Loucy (cell line): Measurements from ENCODE around the gene P2RX2.

Source experiments
- CTCF ChIP-seq: fragments of 200-600 bp; sonication (generic); conservative IDR thresholded peaks from 2 replicates; pipeline ENCODE4 v1.5.1; 2014; ENCODE audit warnings: mild to moderate bottlenecking, antibody characterized with exemption, low read length
- EZH2phosphoT487 ChIP-seq: fragments of 200-600 bp; IDR thresholded peaks from 2 replicates; pipeline ENCODE4 v1.6.1; 2018; ENCODE audit warnings: antibody characterized with exemption, mild to moderate bottlenecking, moderate library complexity, borderline replicate concordance

- no peak for TF ChIP-seq CTCF
- TF ChIP-seq EZH2phosphoT487 = no peak
These were observed 30.1 kb downstream of the P2RX2 start for GRCh38 chr12:132648616-132649225.
